Neural progenitor cell (in vitro differentiated cells): ENCODE measurements around the gene BEAN1. TPM values are rescaled to one million over a fixed set of nuclear protein-coding genes. Genes with fewer than 3 reads are reported as not detected.

ENCODE experiments used
- DNase-seq: peaks from one replicate; pipeline ENCODE4 v3.0.0-alpha.2; 2016; ENCODE audit warnings: low spot score
- H2AFZ ChIP-seq: fragments of 200-600 bp; sonication (generic); replicated peaks from 2 replicates; pipeline ENCODE4 v1.6.1; 2016; ENCODE audit warnings: antibody characterized with exemption
- H3F3A ChIP-seq: fragments of 200-600 bp; sonication (generic); 2 replicates; pipeline ENCODE4 v1.6.1; 2016; ENCODE audit warnings: antibody characterized with exemption, low read depth
- H3K27ac ChIP-seq: fragments of 200-600 bp; sonication (generic); 2 replicates; pipeline ENCODE4 v1.5.1; 2016; ENCODE audit warnings: mild to moderate bottlenecking
- H3K27me3 ChIP-seq: fragments of 200-600 bp; sonication (generic); 2 replicates; pipeline ENCODE4 v1.6.1; 2016; ENCODE audit warnings: mild to moderate bottlenecking, moderate library complexity
- H3K36me3 ChIP-seq: fragments of 200-600 bp; sonication (generic); 2 replicates; pipeline ENCODE4 v1.5.1; 2016
- H3K4me1 ChIP-seq: fragments of 200-600 bp; sonication (generic); 2 replicates; pipeline ENCODE4 v1.6.1; 2016; ENCODE audit warnings: mixed run types
- H3K4me2 ChIP-seq: fragments of 200-600 bp; sonication (generic); 2 replicates; pipeline ENCODE4 v1.6.1; 2016
- H3K4me3 ChIP-seq: fragments of 200-600 bp; sonication (generic); 2 replicates; pipeline ENCODE4 v1.5.1; 2016
- H3K79me2 ChIP-seq: fragments of 200-600 bp; sonication (generic); 2 replicates; pipeline ENCODE4 v1.6.1; 2016; ENCODE audit warnings: low read depth
- H3K9ac ChIP-seq: fragments of 200-600 bp; sonication (generic); 2 replicates; pipeline ENCODE4 v1.6.1; 2016
- H3K9me3 ChIP-seq: fragments of 200-600 bp; sonication (generic); 2 replicates; pipeline ENCODE4 v1.5.1; 2016; ENCODE audit warnings: low read depth
- H4K20me1 ChIP-seq: fragments of 200-600 bp; sonication (generic); 2 replicates; pipeline ENCODE4 v1.6.1; 2016; ENCODE audit warnings: low read depth
- H3K27ac Mint-ChIP-seq: 3 replicates; pipeline ENCODE4 v1.8.0; 2021; ENCODE audit warnings: mixed read lengths
- H3K27me3 Mint-ChIP-seq: 2 replicates; pipeline ENCODE4 v1.8.0; 2022; ENCODE audit warnings: low read depth, mild to moderate bottlenecking, inconsistent platforms, moderate library complexity, mixed read lengths; ENCODE audit not compliant: insufficient read depth
- H3K36me3 Mint-ChIP-seq: 3 replicates; pipeline ENCODE4 v1.8.0; 2021; ENCODE audit warnings: mixed read lengths
- H3K4me1 Mint-ChIP-seq: 3 replicates; pipeline ENCODE4 v1.8.0; 2021; ENCODE audit warnings: mixed read lengths
- H3K4me3 Mint-ChIP-seq: 3 replicates; pipeline ENCODE4 v1.8.0; 2021; ENCODE audit warnings: mild to moderate bottlenecking, moderate library complexity, mixed read lengths
- H3K9me3 Mint-ChIP-seq: 3 replicates; pipeline ENCODE4 v1.8.0; 2020; ENCODE audit warnings: mixed read lengths
- CTCF ChIP-seq: fragments of 200-600 bp; sonication (generic); IDR thresholded peaks from 2 replicates; pipeline ENCODE4 v1.5.1; 2017; ENCODE audit warnings: antibody characterized with exemption, mild to moderate bottlenecking
- EZH2 ChIP-seq: fragments of 200-600 bp; sonication (generic); IDR thresholded peaks from 2 replicates; pipeline ENCODE4 v1.6.1; 2017; ENCODE audit warnings: antibody characterized with exemption, mild to moderate bottlenecking, moderate library complexity
- EZH2phosphoT487 ChIP-seq: fragments of 200-600 bp; sonication (generic); IDR thresholded peaks from 2 replicates; pipeline ENCODE4 v1.6.1; 2017; ENCODE audit warnings: antibody characterized with exemption
- total RNA-seq: library from RNA; depleted of rRNA; stranded (reverse); fragments of >200 nt; gene quantifications from 2 replicates; pipeline ENCODE4 v1.2.3, GENCODE V29; 2015; ENCODE audit warnings: low replicate concordance

Gene BEAN1
- total RNA-seq, 1 donor from 2014 or later = 0.32 TPM

DNA sequence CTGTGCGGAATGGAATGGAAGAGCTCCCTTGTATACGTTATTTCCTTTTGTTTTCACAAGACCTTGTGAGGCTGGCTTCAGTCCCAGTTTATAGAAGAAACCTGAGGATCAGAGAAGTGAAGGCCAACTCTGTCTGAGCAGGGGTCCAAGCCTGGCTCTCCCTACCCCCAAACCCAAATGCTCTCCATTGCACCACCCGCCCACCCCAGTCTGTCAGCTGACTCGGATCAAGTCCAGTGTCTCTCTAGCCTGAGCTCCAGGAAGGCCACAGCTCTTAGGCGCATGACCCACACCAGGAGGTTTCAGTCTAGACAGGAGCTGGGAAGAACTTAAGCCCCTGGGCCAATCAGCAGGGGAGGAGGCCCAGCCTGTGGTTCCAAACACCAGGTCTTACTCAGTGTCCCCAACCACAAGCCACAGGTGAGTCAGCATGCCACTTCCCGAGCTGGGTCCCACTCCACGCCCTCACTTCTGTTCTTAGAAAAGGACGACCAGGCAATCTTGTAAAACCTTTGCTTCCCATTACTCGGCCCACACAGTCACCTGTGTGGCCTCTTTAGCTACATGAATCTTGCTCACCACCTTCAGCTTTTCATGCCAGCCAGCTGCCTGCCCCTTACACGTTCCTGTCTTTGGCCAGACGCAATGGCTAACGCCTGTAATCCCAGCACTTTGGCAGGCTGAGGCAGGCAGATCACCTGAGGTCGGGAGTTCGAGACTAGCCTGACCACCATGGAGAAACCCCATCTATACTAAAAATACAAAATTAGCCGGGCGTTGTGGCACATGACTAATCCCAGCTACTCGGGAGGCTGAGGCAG, 95.1 kb downstream of the BEAN1 start:
- no peak overlapping the region for H3K27ac ChIP-seq
- Mint-ChIP-seq H3K4me3 (no peak overlapping the region), H3K4me1 (peaks cover 16% of the 10 kb centered on the region), H3K27ac (no peak overlapping the region), H3K9me3 (no peaks in the 10 kb centered on the region), H3K27me3 (peaks cover 3% of the 10 kb centered on the region), H3K36me3 (peaks cover 10% of the 10 kb centered on the region)
- H3K4me1 ChIP-seq = peaks cover 7% of the 10 kb centered on the region
- no peaks in the 10 kb centered on the region for H3K36me3 ChIP-seq
- no peak overlapping the region for H3K9ac ChIP-seq
- H2AFZ ChIP-seq = no peak overlapping the region
- no peaks in the 10 kb centered on the region for H4K20me1 ChIP-seq
- H3F3A ChIP-seq = no peaks in the 10 kb centered on the region
- H3K79me2 ChIP-seq = no peaks in the 10 kb centered on the region
- DNase-seq = no peak
- TF ChIP-seq EZH2 (no peak), CTCF (no peak), EZH2phosphoT487 (no peak)
- no peaks in the 10 kb centered on the region for H3K27me3 ChIP-seq
- H3K4me3 ChIP-seq = no peak overlapping the region
- no peak overlapping the region for H3K4me2 ChIP-seq
- H3K9me3 ChIP-seq = no peaks in the 10 kb centered on the region

GRCh38 chr16:66522816-66523590, 95.9 kb downstream of the BEAN1 start:
- no peak for DNase-seq
- H3K4me1 ChIP-seq = no peaks in the 10 kb centered on the region
- H2AFZ ChIP-seq = no peak overlapping the region
- H3K27me3 ChIP-seq = no peaks in the 10 kb centered on the region
- Mint-ChIP-seq H3K36me3 (peaks cover 7% of the 10 kb centered on the region), H3K4me3 (no peak overlapping the region), H3K4me1 (peaks cover 8% of the 10 kb centered on the region), H3K27me3 (peaks cover 3% of the 10 kb centered on the region), H3K27ac (no peak overlapping the region), H3K9me3 (no peaks in the 10 kb centered on the region)
- TF ChIP-seq CTCF (no peak), EZH2 (no peak), EZH2phosphoT487 (no peak)
- H4K20me1 ChIP-seq = no peaks in the 10 kb centered on the region
- no peak overlapping the region for H3K4me2 ChIP-seq
- H3K4me3 ChIP-seq = no peak overlapping the region
- H3K27ac ChIP-seq = no peak overlapping the region
- no peaks in the 10 kb centered on the region for H3K9me3 ChIP-seq
- H3K36me3 ChIP-seq = no peaks in the 10 kb centered on the region
- H3F3A ChIP-seq = no peaks in the 10 kb centered on the region
- H3K79me2 ChIP-seq = no peaks in the 10 kb centered on the region
- no peak overlapping the region for H3K9ac ChIP-seq

DNA sequence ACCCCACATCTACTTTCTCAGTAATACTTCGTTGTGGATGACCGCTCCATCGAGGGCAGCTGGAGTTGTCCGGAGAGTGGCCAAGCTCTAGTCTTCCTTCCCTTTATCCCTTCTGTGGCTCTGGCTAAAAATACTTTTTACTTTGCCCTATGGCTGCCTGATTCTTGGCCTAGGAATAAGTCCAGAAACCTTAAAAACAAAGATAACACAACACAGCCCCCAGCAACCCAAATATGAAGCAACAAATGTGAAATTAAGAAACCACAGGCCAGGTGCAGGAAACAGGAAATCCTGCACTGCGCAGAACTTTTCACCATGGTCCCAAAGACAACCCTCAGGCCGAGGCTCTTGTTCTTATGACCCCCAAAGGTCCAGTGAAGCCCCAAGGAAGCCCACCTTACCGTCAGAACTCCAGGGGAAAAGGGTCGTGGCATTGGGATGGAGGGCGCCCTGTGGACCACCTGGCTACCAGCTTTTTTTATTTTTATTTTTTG, 96.8 kb downstream of the BEAN1 start:
- Histone ChIP-seq H3K27me3 (no peaks in the 10 kb centered on the region), H3F3A (no peaks in the 10 kb centered on the region), H3K4me2 (no peak overlapping the region), H3K4me1 (no peaks in the 10 kb centered on the region), H4K20me1 (no peaks in the 10 kb centered on the region), H3K79me2 (no peaks in the 10 kb centered on the region), H3K27ac (no peak overlapping the region), H3K36me3 (no peaks in the 10 kb centered on the region), H3K4me3 (no peak overlapping the region), H3K9me3 (no peaks in the 10 kb centered on the region), H2AFZ (no peak overlapping the region), H3K9ac (no peak overlapping the region)
- no peak overlapping the region for H3K27ac Mint-ChIP-seq
- H3K4me3 Mint-ChIP-seq = no peak overlapping the region
- no peaks in the 10 kb centered on the region for H3K27me3 Mint-ChIP-seq
- DNase-seq = no peak
- TF ChIP-seq EZH2 (no peak), EZH2phosphoT487 (no peak), CTCF (no peak)
- peaks cover 4% of the 10 kb centered on the region for H3K4me1 Mint-ChIP-seq
- peaks cover 7% of the 10 kb centered on the region for H3K36me3 Mint-ChIP-seq
- H3K9me3 Mint-ChIP-seq = no peaks in the 10 kb centered on the region
